Effector memory CD4-positive, alpha-beta T cell (primary cell): ENCODE results near the gene TMEM63C.

ENCODE experiments used
- DNase-seq, 3 donors: peaks; one replicate each; pipeline ENCODE4 v3.0.0-alpha.2; 2020
- H3K27ac ChIP-seq: 2 replicates; pipeline ENCODE4 v1.7.0; 2013; ENCODE audit warnings: mild to moderate bottlenecking, low read length, moderate library complexity; ENCODE audit not compliant: insufficient read depth, poor library complexity, severe bottlenecking
- H3K27me3 ChIP-seq: replicated peaks from 2 replicates; pipeline ENCODE4 v1.7.0; 2013; ENCODE audit warnings: mild to moderate bottlenecking, low read length; ENCODE audit not compliant: insufficient read depth, control insufficient read depth, poor library complexity, severe bottlenecking
- H3K36me3 ChIP-seq: 2 replicates; pipeline ENCODE4 v1.7.0; 2013; ENCODE audit warnings: mild to moderate bottlenecking, low read length, moderate library complexity; ENCODE audit not compliant: control insufficient read depth, insufficient read depth
- H3K4me1 ChIP-seq: 2 replicates; pipeline ENCODE4 v1.7.0; 2013; ENCODE audit warnings: low read length, mild to moderate bottlenecking; ENCODE audit not compliant: control insufficient read depth, insufficient read depth, poor library complexity, severe bottlenecking
- H3K4me3 ChIP-seq: 2 replicates; pipeline ENCODE4 v1.7.0; 2013; ENCODE audit warnings: low read length, low read depth, mild to moderate bottlenecking; ENCODE audit not compliant: insufficient read depth, poor library complexity, severe bottlenecking
- H3K9me3 ChIP-seq: 2 replicates; pipeline ENCODE4 v1.7.0; 2013; ENCODE audit warnings: mild to moderate bottlenecking, low read length, moderate library complexity; ENCODE audit not compliant: control insufficient read depth

TMEM63C gene

GRCh38 chr14:77180726-77181602 lies 634 bp upstream of the TMEM63C start:
- DNase-seq = no peak
- Histone ChIP-seq H3K4me3 (peak overlapping the region; percentile 78), H3K27me3 (peaks cover 18% of the 10 kb centered on the region), H3K36me3 (no peaks in the 10 kb centered on the region), H3K27ac (no peak overlapping the region), H3K4me1 (peaks cover 15% of the 10 kb centered on the region), H3K9me3 (no peaks in the 10 kb centered on the region)

- DNase-seq = no peak
- H3K4me3 ChIP-seq = no peak overlapping the region
- H3K4me1 ChIP-seq = peaks cover 15% of the 10 kb centered on the region
- no peak overlapping the region for H3K27ac ChIP-seq
- no peaks in the 10 kb centered on the region for H3K36me3 ChIP-seq
- H3K9me3 ChIP-seq = no peaks in the 10 kb centered on the region
- H3K27me3 ChIP-seq = peaks cover 18% of the 10 kb centered on the region
Measured at GRCh38 chr14:77183896-77184295, 2.3 kb downstream of the TMEM63C start.

GRCh38 chr14:77184396-77185092 lies 2.9 kb downstream of the TMEM63C start:
- Histone ChIP-seq H3K4me3 (no peak overlapping the region), H3K27ac (no peak overlapping the region), H3K36me3 (no peaks in the 10 kb centered on the region), H3K4me1 (peaks cover 15% of the 10 kb centered on the region), H3K9me3 (no peaks in the 10 kb centered on the region), H3K27me3 (peaks cover 18% of the 10 kb centered on the region)
- no peak for DNase-seq

- Histone ChIP-seq H3K9me3 (no peaks in the 10 kb centered on the region), H3K27me3 (peaks cover 18% of the 10 kb centered on the region), H3K27ac (no peak overlapping the region), H3K36me3 (no peaks in the 10 kb centered on the region), H3K4me1 (peaks cover 15% of the 10 kb centered on the region), H3K4me3 (no peak overlapping the region)
- DNase-seq = no peak
Measured at GRCh38 chr14:77185093-77185465, 3.5 kb downstream of the TMEM63C start.

GRCh38 chr14:77186911-77187648 lies 5.5 kb downstream of the TMEM63C start:
- no peak overlapping the region for H3K27ac ChIP-seq
- no peak overlapping the region for H3K4me3 ChIP-seq
- DNase-seq = no peak
- H3K9me3 ChIP-seq = no peaks in the 10 kb centered on the region
- H3K27me3 ChIP-seq = peaks cover 18% of the 10 kb centered on the region
- H3K36me3 ChIP-seq = no peaks in the 10 kb centered on the region
- peaks cover 7% of the 10 kb centered on the region for H3K4me1 ChIP-seq

- peaks cover 2% of the 10 kb centered on the region for H3K4me1 ChIP-seq
- H3K36me3 ChIP-seq = no peaks in the 10 kb centered on the region
- peaks cover 13% of the 10 kb centered on the region for H3K27me3 ChIP-seq
- H3K27ac ChIP-seq = no peak overlapping the region
- no peaks in the 10 kb centered on the region for H3K9me3 ChIP-seq
- H3K4me3 ChIP-seq = no peak overlapping the region
- no peak for DNase-seq
Measured at GRCh38 chr14:77187649-77188012, 6.0 kb downstream of the TMEM63C start.

- no peak for DNase-seq
- no peak overlapping the region for H3K4me3 ChIP-seq
Measured at GRCh38 chr14:77189479-77189878, 7.9 kb downstream of the TMEM63C start.

GRCh38 chr14:77190977-77191376 lies 9.4 kb downstream of the TMEM63C start:
- no peak for DNase-seq
- no peak overlapping the region for H3K27ac ChIP-seq
- no peaks in the 10 kb centered on the region for H3K4me1 ChIP-seq
- no peaks in the 10 kb centered on the region for H3K27me3 ChIP-seq
- no peaks in the 10 kb centered on the region for H3K36me3 ChIP-seq
- H3K9me3 ChIP-seq = no peaks in the 10 kb centered on the region
- H3K4me3 ChIP-seq = no peak overlapping the region

More at GRCh38 chr14:77189479-77189878, 7.9 kb downstream of the TMEM63C start:
- no peak overlapping the region for H3K27ac ChIP-seq
- H3K27me3 ChIP-seq = no peaks in the 10 kb centered on the region
- H3K4me1 ChIP-seq = no peaks in the 10 kb centered on the region
- H3K9me3 ChIP-seq = no peaks in the 10 kb centered on the region
- H3K36me3 ChIP-seq = no peaks in the 10 kb centered on the region

- DNase-seq = no peak
- Histone ChIP-seq H3K9me3 (no peaks in the 10 kb centered on the region), H3K4me1 (no peaks in the 10 kb centered on the region), H3K36me3 (no peaks in the 10 kb centered on the region), H3K27ac (no peak overlapping the region), H3K4me3 (no peak overlapping the region), H3K27me3 (no peaks in the 10 kb centered on the region)
Measured at GRCh38 chr14:77194706-77195105, 13.1 kb downstream of the TMEM63C start.

GRCh38 chr14:77195766-77196165 lies 14.2 kb downstream of the TMEM63C start:
- H3K4me1 ChIP-seq = no peaks in the 10 kb centered on the region
- H3K36me3 ChIP-seq = no peaks in the 10 kb centered on the region
- H3K4me3 ChIP-seq = no peak overlapping the region
- H3K9me3 ChIP-seq = no peaks in the 10 kb centered on the region
- DNase-seq = no peak
- no peak overlapping the region for H3K27ac ChIP-seq
- H3K27me3 ChIP-seq = peaks cover 1% of the 10 kb centered on the region
